Thyroid gland (tissue), 4 donors: Measurements from ENCODE around the gene ABCD3. TPM values are rescaled to one million over a fixed set of nuclear protein-coding genes. Genes with fewer than 3 reads are reported as not detected.

ENCODE experiments used
- DNase-seq, 2 donors: peaks; one replicate each; pipeline ENCODE4 v3.0.0-alpha.2; 2019
- H3K27ac ChIP-seq, 3 donors: fragments of 200-600 bp; sonication (generic); 1 replicate in 2 of 3; 2 replicates in 1 of 3; pipeline ENCODE4 v1.5.1; 2016 to 2019; ENCODE audit warnings: mild to moderate bottlenecking in 1 of 3, moderate library complexity in 1 of 3
- H3K27me3 ChIP-seq: fragments of 200-600 bp; sonication (generic); one replicate; pipeline ENCODE4 v1.5.1; 2019
- H3K36me3 ChIP-seq, 2 donors: fragments of 200-600 bp; sonication (generic); one replicate each; pipeline ENCODE4 v1.5.1; 2016 to 2019
- H3K4me1 ChIP-seq, 2 donors: fragments of 200-600 bp; sonication (generic); one replicate each; pipeline ENCODE4 v1.5.1; 2017 to 2019
- H3K4me3 ChIP-seq, 3 donors: fragments of 200-600 bp; sonication (generic); replicated peaks in 1 of 3; 1 replicate in 2 of 3; 2 replicates in 1 of 3; pipeline ENCODE4 v1.5.1; 2016; ENCODE audit warnings: mild to moderate bottlenecking in 1 of 3
- H3K9me3 ChIP-seq: fragments of 200-600 bp; sonication (generic); one replicate; pipeline ENCODE4 v1.5.1; 2017
- POLR2A ChIP-seq, 2 donors: fragments of 450-650 bp; IDR thresholded peaks; one replicate each; pipeline ENCODE4 v1.6.1; 2017; ENCODE audit warnings: antibody characterized with exemption in 2 of 2, mild to moderate bottlenecking in 2 of 2, moderate library complexity in 1 of 2
- WGBS, 2 donors: methylation state at CpG; one replicate each; pipeline ENCODE4 v1.1.5; 2017; 5-methylcytosine and 5-hydroxymethylcytosine counted together
- intact Hi-C: fragments of 100-400 bp; cut with DNase I; formaldehyde crosslinking; loops from one replicate; pipeline ENCODE4 v1.15.1; 2023
- total RNA-seq, 4 donors: library from RNA; depleted of rRNA; stranded (reverse); fragments of >200 nt; gene quantifications; one replicate each; pipeline ENCODE4 v1.2.3, GENCODE V29; 2016
- TF ChIP-seq, protein P1 (sequence below), 6 experiments: fragments of 200-600 bp in 3 of 6; fragments of 450-650 bp in 3 of 6; sonication (generic) in 3 of 6; IDR thresholded peaks; one replicate each; pipeline ENCODE4 v1.5.1; 2016 to 2019; ENCODE audit warnings: antibody characterized with exemption in 6 of 6, mild to moderate bottlenecking in 2 of 6, inconsistent platforms in 1 of 6, moderate library complexity in 1 of 6

The ABCD3 gene
- total RNA-seq, 4 donors from 2014 or later, result 45.3 to 52.1 (median 49.2) TPM

- 63 to 79% methylated on average over 2 of the region's 2 CpGs for WGBS, 2 donors
- no peaks in the 10 kb centered on the region for H3K9me3 ChIP-seq
- no peaks in the 10 kb centered on the region for H3K27me3 ChIP-seq
- intact Hi-C loops, result no loop called here
- no peaks in the 10 kb centered on the region for H3K36me3 ChIP-seq
- H3K4me3 ChIP-seq, result no peak overlapping the region
- TF ChIP-seq POLR2A (IDR thresholded peaks at IDR 0.05), result no peak
- TF ChIP-seq, protein P1, sequence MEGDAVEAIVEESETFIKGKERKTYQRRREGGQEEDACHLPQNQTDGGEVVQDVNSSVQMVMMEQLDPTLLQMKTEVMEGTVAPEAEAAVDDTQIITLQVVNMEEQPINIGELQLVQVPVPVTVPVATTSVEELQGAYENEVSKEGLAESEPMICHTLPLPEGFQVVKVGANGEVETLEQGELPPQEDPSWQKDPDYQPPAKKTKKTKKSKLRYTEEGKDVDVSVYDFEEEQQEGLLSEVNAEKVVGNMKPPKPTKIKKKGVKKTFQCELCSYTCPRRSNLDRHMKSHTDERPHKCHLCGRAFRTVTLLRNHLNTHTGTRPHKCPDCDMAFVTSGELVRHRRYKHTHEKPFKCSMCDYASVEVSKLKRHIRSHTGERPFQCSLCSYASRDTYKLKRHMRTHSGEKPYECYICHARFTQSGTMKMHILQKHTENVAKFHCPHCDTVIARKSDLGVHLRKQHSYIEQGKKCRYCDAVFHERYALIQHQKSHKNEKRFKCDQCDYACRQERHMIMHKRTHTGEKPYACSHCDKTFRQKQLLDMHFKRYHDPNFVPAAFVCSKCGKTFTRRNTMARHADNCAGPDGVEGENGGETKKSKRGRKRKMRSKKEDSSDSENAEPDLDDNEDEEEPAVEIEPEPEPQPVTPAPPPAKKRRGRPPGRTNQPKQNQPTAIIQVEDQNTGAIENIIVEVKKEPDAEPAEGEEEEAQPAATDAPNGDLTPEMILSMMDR (IDR thresholded peaks at IDR 0.05), result no peak
- no peak for DNase-seq
- H3K27ac ChIP-seq, result no peak overlapping the region
- H3K4me1 ChIP-seq, result no peaks in the 10 kb centered on the region
These were observed 53.1 kb downstream of the ABCD3 start for GRCh38 chr1:94471271-94471670.

DNA sequence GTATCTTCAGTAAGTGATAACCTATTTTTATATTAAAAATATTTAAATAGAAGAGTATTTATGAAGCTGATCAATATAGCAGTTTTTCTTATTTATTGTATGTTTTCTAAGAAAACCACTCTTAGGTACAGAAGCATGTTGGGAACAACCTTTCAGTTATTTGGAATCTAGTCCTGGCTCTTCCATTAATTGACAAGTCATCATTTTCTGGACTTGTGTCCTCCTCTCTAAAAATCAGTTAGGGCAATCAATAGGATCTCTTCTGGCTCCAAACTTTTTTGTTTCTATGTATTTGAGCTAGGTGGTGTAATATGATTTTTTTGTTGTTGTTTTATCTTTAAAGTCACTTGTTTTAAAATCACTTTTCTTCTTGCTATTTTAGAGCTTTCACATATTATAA is 57.0 kb downstream of the ABCD3 start:
- DNase-seq, result no peak
- H3K27ac ChIP-seq, result no peak overlapping the region
- H3K4me3 ChIP-seq, result no peak overlapping the region
- TF ChIP-seq, protein P1 (IDR thresholded peaks at IDR 0.05), result no peak
- no peak for TF ChIP-seq POLR2A (IDR thresholded peaks at IDR 0.05)
- no peaks in the 10 kb centered on the region for H3K9me3 ChIP-seq
- no peaks in the 10 kb centered on the region for H3K27me3 ChIP-seq
- H3K36me3 ChIP-seq, result no peaks in the 10 kb centered on the region
- intact Hi-C loops, result no loop called here
- H3K4me1 ChIP-seq, result peaks cover 0 to 4% of the 10 kb centered on the region in 2 donors

- H3K4me3 ChIP-seq, result no peak overlapping the region
- intact Hi-C loops, result no loop called here
- TF ChIP-seq POLR2A (IDR thresholded peaks at IDR 0.05), result no peak
- TF ChIP-seq, protein P1 (IDR thresholded peaks at IDR 0.05), result no peak
- no peaks in the 10 kb centered on the region for H3K27me3 ChIP-seq
- no peak for DNase-seq
- H3K9me3 ChIP-seq, result no peaks in the 10 kb centered on the region
- peaks cover 3 to 9% of the 10 kb centered on the region in 2 donors for H3K4me1 ChIP-seq
- peaks cover 0 to 6% of the 10 kb centered on the region in 2 donors for H3K36me3 ChIP-seq
- 94 to 96% methylated on average over 3 of the region's 3 CpGs for WGBS, 2 donors
- no peak overlapping the region for H3K27ac ChIP-seq
These were observed 61.5 kb downstream of the ABCD3 start for GRCh38 chr1:94479682-94480081.

DNA sequence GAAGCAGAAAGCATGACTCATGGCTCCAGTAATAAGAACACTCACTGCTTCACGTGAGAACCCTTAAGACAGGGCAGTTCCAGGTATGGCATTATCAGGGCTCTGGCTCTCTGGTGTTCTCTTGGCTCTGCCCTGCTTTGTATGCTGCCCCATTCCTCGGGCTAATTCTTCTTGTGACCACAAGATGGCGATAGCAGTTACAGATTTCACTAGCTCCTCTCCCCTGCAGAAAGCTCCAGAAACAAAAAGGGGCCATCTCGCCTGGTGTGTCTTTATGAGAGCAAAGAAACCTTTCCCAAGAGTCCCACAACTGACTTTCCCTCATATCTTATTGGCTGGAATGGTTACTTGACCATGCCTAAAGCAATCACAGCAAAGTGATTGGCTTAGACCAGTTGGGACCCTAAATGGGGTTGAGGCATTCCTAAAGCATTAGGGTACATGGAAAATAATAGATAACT is 63.3 kb downstream of the ABCD3 start:
- intact Hi-C loops, result no loop called here
- TF ChIP-seq, protein P1 (IDR thresholded peaks at IDR 0.05), result peak; percentile 43 to 88 (median 83)
- TF ChIP-seq POLR2A (IDR thresholded peaks at IDR 0.05), result peak in 1 of 2 donors; percentile 27
- Histone ChIP-seq H3K27ac (peak overlapping the region in 1 of 3 donors; percentile 39), H3K9me3 (no peaks in the 10 kb centered on the region), H3K36me3 (peaks cover 0 to 6% of the 10 kb centered on the region in 2 donors), H3K27me3 (no peaks in the 10 kb centered on the region), H3K4me3 (no peak overlapping the region), H3K4me1 (peaks cover 3 to 9% of the 10 kb centered on the region in 2 donors)
- DNase-seq, result peak; percentile 66 to 71
- WGBS, 2 donors, result 13% methylated on average over 4 of the region's 4 CpGs

- intact Hi-C loops, result no loop called here
- 94 to 95% methylated on average over 5 of the region's 5 CpGs for WGBS, 2 donors
These were observed 68.8 kb downstream of the ABCD3 start for GRCh38 chr1:94486990-94487389.

More at GRCh38 chr1:94486990-94487389, 68.8 kb downstream of the ABCD3 start:
- Histone ChIP-seq H3K9me3 (no peaks in the 10 kb centered on the region), H3K36me3 (peaks cover 0 to 10% of the 10 kb centered on the region in 2 donors), H3K4me3 (no peak overlapping the region), H3K4me1 (no peaks in the 10 kb centered on the region), H3K27ac (no peak overlapping the region), H3K27me3 (no peaks in the 10 kb centered on the region)
- no peak for DNase-seq
- no peak for TF ChIP-seq POLR2A (IDR thresholded peaks at IDR 0.05)
- TF ChIP-seq, protein P1 (IDR thresholded peaks at IDR 0.05), result no peak
